ENCODE results near the gene SELENOT.

SELENOT gene, protein sequence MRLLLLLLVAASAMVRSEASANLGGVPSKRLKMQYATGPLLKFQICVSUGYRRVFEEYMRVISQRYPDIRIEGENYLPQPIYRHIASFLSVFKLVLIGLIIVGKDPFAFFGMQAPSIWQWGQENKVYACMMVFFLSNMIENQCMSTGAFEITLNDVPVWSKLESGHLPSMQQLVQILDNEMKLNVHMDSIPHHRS

DNA sequence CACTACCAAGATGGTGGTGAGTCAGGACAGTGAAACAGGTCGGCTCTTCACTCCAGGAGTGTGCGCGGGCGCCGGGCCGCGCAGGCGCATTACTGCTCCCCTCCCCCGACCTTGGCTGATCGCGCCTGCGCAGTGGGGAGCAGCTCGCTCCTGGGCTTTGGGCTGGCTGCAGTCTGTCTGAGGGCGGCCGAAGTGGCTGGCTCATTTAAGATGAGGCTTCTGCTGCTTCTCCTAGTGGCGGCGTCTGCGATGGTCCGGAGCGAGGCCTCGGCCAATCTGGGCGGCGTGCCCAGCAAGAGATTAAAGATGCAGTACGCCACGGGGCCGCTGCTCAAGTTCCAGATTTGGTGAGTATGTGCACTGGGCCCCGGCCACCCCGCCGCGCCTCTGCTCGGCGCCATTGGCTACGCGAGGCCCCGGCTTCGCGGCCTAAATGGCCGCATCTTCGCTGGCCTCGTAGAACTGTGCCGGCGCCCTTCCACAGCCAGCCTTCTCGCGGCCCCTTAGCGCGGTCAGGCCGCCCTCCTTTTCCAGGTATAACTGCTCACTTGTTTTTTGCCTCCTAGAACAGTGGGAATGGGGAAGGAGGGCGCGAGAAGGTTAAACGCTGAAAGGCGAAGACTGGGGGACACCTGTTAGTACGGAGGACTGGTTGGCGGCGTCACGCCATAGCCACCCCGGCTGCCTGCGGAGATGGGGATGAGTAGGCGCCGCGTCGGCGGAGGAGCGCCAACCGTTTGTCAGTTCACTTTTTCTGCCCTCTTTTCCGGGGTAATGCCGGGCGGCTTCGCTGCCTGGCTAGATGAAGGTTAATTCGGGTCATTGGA, at the start of gene SELENOT:
SELENOT (plus strand) TSS at position 169 of the 827 bp plus-strand sequence; CDS start at position 211, 42 bp downstream.
- DNase-seq: peak; percentile 94

DNA sequence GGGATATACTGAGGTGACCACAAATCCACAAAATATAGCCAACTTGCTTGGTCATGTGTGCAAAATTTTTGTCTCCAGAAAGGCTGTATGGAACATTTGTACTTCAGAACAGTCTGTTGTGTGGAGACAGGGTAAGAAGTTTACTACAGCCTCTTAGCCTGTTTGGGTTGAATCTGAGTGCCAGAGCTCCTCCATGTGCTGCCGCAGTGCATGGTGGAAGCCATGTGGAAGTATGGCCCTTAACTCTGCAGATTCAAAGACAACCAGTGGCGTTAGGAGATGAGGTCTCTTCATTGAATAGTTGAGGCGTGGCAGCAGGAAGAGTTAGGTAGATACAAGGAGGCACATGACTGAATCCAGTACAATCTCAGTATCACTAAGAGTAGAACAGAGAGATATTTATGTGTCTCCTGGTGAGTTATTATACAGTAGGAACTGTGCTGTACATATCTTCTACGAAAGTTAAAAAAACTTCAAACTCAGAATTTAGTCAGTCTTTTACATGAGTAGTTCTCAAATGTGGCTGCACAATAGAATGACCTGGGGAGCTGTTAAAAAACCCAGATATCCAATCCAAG, 47.2 kb upstream of the SELENOT start:
- no peak for DNase-seq

DNA sequence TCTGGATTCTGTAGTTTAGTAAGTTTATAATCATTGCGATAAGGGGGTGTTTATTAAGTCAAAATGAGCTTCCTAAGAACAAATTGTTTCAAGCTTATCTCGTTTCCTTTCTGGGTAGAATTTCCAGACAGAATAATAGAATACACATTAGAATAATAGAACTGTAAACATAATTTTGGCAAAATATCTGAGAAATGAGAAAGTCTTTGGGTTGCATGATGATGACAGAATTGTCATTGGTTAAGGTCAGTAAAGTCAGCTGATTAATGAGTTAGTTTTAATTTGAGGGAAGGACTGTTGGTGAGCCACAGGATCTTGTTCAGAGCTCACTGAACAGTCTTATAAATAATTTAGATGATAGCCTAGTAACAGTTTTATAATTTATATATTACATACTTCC, 46.3 kb upstream of the SELENOT start:
- no peak for DNase-seq

DNA sequence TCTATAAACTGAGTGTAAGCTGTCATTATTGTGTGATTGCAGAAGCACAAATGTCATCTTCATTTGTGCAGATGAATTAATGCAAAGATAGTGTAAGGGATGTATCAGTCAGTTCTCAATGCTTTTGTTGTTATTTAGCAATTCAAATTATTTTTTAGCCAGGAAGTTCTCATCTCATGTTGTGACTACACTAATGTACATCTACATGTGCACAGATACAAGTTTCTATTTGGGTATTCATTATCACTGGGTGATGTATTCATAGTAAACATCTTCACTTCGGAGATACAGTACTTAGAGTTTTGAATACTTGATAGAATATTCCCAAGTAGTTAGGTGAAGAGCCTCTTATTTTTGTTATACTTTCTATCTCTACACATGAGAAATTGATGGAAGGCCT, 45.4 kb upstream of the SELENOT start:
- DNase-seq: no peak

DNA sequence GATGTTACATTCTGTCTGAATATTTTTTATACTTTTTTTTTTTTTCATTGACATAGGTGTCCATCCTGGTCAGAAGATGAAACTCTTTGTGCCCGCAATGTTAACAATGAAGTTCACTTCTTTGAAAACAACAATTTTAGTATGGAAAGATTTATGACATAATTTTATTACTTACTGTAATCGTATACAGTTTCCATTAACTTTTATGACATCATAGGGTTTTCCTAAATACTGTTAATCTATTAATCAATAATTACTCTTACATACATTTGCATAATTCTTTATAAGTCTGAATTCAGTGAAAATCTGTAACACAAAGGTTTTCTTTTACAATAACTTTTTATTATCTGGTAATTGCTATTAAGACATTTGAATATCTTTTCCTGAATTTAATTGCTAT, 38.9 kb upstream of the SELENOT start:
- DNase-seq: no peak

DNA sequence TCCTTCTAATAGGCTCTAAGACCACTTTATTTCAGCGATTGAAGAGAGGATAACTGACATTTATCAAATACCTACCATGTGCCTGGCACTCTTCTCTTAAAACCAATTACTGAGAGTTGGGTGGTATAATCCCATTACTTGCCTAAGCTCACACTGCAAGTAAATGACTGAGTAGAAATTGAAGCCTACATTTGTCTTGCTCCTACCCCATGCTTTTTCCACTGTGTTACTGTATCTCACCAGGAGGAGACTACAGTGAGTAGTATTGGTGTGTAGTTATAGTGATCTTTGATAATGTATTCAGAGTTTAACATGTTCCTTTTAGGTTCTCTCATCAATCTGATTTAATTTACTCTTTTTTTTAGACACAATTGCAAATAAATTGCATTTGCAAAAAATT, 35.8 kb upstream of the SELENOT start:
- DNase-seq: no peak

DNA sequence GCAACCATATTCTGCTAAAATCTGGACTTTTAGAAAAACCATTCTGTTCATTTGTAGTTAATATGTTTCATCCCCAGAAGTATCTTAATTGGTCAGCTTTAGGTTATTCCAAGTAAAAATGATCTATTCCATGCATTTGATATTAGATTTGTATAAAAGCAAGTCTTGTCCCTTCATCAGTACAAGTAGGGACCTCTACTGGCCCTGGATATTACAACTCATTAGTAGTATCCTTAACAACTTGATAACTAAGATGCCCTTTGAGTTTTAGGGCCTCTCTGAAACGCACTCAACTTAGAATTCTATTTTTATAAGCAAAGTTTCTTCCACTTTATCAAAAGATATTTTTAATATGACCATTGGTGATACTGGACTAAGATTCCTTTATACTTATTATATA, 25.3 kb upstream of the SELENOT start:
- DNase-seq: no peak

DNA sequence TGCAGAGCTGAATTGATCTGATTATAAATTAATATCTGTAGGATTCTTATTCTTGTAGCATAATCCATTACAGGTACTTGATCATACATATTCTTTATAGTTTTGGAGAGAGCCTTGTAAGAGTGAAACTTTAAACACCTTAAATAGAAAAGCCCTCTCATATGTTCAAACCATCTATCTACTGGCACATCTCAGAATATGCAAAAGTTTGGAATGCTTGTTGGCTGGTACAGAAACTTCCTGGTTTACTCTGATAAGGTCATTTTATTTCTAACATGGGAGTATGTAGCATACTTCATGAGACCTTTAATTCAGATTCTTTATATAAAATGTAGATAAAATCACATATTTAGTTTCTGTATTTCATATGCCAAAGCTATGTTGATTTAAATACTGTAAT, 21.9 kb upstream of the SELENOT start:
- DNase-seq: no peak

DNA sequence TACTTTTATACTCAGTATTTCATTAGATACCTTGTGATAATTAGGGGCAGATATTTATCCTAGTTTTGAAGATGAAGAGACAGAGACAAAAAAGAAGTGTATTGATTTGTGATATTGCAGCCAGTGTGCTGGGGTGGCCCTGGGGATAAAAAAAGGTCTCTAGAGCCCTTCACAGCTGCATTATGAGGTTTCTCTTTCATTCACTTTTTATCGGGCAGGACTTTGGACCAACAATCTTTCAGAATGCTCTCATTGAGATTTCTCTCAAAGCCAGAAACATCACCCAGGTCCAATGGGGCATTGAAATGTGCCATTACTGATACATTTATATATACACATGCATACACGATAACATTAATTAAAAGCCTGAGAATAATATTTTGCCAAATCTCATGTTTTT, 20.5 kb upstream of the SELENOT start:
- no peak for DNase-seq

DNA sequence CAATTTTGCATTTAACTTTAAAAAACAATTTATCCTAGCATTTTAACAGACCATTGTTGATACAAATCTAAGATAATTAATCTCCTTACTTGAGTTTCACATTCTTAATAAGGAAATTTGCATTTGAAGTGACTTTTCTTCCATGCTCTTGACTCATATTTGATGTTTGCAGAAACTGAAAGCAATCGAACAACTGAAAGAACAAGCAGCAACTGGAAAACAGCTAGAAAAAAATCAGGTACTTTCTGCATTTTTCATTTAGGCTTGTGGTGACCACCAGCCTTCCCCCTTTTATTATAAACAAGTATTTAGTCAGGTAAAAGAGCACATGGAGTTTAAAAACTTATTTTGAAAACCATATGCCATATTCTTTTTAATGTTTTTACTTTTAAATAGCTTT, 20.1 kb upstream of the SELENOT start:
- DNase-seq: no peak

DNA sequence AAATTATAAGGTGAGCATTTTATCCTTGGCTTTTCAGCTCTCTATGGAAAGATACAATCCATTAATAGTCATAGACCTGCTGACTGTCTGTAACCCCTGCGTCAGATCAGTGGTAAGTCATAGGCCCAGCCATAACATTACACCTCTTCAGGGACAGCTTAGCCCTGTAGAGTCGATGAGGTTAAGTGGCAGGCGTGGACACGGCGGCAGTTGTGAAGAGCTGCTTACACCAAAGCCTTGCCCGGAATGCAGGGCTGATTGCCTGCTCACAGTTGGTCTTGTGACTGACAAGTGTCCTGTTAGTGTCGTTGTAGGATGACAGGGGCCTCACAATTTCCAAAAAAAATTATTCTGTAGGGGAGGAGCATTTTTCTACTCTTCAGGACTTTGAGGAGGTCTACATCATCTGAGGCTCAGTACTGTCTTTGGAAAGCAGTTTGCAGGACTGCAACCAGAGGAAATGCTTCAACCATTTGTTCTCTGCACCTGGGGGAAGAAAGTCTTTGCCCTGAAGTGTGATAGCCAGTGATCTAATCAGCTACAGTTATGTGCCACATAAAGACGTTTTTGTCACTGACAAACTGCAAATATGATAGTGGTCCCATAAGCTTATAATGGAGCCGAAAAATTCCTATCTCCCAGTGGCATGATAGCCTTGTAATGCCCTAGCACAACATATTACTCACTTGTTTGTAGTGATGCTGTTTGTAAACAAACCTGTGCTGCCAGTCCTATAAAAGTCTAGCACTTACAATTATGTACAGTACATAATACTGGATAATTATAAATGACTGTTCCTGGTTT, 14.9 kb upstream of the SELENOT start:
- DNase-seq: no peak

DNA sequence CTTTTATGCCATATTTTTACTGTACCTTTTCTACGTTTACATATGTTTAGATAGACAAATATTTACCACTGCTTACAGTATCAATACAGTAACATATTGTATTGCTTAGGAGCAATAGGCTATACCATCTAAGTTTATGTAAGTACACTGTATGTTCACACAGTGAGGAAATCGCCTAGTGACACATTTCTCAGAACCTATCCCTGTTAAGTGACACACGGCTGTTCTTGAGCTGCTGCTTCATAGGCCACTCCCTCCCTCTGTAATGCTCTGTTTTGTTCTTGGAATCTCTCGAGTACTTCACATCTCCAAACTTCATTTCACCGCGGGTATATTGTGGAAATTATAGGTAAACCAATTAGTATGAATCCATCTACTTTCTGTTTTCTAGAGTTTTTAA, 13.4 kb upstream of the SELENOT start:
- no peak for DNase-seq

DNA sequence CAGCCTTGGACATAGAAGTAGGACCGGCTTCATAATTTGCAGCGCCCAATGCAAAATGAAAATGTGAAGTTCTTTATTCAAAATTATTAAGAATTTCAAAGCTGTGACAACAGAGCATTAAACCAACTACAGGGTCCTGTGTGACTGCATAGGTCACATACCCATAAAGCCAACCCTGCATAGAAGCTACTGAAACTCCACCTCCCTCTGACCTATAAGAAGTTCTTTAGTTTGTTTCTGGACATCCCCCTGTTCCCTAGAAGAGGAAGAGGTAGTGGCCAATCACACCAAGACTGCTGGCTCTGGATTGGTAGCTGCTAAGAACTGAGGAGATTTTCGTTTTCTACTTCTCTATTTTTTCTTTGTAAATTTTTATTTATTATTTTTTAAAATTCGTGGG, 9.0 kb upstream of the SELENOT start:
- no peak for DNase-seq

DNA sequence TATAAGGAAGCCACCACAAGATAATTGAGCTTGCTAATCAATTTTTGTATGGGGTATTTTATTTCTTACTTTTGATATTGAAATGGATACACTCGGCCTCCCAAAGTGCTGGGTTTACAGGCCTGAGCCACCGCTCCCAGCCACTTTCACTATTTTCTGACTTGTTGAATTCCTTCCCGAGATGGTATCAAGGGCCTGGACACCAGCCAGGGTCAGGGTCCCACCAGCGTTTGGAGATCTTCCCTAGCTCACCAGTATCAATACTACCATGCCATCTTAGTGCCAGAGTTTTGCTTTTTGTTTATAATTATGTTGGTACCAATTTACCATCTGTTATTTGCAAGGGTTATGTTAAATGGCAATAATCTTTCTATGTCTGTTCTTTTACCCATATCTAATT, 5.5 kb upstream of the SELENOT start:
- DNase-seq: no peak

DNA sequence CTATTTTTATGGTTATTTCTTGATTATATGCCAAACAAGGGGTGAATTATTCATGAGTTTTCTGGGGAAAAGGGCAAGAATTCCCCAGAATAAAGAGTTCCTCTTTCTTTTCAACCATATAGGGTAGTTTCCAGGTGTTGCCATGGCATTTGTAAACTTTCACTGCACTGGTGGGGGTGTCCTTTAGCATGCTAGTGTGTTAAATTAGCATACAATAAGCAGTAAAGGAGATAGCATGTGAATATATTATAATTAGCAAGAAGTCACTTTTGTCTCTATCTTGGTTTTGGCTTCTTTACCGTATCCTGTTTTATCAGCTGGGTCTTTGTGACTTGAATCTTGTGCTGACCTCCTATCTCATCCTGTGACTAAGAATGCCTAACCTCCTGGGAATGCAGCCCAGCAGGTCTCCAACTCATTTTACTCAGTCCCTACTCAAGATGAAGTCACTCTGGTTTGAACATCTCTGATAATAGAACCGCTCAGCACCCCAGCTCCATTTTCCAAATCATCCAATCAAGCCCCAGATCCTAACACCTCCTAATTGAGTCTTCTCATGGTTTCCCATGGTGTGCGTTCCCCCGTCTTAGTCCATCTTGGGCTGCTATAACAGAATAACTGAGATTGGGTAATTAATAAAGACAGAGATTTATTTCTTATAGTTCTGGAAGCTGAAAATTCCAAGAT, 3.4 kb upstream of the SELENOT start:
- peak; percentile 52 for DNase-seq

DNA sequence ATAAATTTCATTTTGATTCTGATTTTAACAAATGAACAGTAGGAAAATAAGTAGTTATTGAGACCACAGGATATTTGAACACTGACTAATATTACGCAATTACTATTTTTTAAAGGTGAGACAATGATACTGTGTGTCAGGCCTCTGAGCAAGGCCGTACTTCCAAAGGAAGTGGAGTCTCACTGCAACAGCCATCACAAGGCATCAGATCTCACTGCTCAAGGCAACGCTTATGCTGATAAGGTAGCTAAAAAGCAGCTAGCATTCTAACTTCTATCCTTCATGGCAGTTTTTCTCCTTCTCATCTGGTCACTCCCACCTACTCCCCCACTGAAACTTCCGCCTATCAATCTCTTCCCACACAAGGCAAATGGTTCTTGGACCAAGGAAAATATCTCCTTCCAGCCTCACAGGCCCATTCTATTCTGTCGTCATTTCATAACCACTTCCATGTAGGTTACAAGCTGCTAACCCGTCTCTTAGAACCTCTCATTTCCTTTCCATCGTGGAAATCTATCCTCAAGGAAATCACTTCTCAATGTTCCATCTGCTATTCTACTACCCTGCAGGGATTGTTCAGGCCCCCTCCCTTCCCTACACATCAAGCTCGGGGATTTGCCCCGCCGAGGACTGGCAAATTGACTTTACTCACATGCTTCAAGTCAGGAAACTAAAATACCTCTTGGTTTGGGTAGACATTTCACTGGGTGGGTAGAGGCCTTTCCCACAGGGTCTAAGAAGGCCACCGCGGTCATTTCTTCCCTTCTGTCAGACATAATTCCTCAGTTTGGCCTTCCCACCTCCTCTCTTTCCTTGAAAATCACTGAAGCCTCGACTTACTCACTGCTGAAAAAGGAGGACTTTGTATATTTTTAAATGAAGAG, 2.2 kb upstream of the SELENOT start:
- peak; percentile 71 for DNase-seq

DNA sequence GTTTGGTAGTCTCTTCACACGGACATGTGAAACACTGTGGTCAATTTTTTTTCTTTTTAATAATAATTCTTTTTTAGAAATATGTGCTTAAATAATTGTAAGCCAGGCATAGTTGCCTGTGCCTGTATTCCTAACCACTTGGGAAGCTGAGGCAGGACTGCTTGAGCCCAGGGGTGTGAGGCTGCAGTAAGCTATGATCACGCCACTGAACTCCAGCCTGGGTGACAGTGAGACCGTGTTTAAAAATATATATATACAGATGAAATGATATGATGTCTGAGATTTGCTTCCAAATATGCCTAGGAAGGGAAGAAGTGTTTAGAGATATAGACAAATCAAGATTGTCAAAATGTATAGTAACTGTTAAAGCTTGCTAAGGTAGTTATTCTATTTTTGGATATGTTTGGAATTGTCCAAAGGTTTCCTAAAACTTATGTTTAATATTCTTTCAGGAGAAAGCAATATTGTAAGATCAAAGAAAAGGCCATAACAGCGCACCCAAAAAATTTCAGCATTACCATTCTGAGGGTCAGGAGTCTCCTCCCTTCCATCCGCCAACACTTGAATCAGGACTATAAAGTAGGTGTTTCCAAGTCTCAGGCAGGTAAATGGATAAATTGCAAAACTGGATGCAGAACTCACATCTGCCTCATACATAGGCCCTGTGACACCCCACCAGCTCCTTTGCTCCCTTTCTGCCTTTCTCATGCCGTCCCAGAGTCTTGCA, 532 bp upstream of the SELENOT start:
- peak; percentile 37 for DNase-seq

DNA sequence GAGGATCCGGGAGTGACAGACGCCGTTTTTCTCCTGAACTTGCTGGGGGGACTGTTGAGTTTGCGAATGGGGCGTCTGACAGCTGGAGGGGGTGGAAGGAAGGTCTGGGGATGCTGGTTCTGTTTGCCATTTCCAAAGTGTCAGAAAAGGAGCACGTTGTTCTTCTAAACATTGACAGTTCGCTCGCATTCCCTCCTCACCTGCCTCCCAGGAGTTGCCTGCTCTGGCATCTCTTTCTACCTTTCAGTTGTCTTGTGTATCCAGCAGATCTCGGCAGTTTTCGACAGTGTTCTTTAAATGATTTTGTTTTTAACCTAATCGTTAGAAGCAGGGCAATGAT, 829 bp downstream of the SELENOT start:
- DNase-seq: peak; percentile 37

DNA sequence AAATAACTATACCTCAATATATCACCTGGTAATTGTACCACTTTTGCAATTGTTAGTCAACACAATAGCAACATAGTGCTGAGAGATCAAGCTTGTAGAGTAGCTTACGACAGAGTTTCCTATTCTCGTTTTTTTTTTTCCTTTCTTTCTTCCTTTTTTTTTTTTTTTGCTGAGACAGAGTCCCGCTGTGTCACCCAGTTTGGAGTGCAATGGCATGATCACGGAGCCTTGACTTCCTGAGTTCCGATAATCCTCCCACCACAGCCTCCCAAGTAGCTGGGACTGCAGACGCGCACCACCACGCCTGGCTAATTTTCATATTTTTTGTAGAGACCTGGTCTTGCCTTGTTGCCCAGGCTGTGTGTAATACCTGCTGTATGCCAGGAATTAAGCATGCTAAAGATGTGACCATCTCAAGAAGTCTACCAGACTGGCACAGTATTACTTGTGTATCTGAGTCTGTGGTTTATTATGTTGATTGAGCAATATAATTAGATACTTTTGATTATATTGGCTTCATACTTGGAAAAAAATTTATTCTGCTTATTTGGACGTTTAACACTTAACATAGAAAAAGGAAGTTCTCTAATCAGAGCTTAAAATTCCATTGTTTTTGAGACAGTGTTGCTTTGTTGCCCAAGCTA, 3.0 kb downstream of the SELENOT start:
- DNase-seq: peak; percentile 81

DNA sequence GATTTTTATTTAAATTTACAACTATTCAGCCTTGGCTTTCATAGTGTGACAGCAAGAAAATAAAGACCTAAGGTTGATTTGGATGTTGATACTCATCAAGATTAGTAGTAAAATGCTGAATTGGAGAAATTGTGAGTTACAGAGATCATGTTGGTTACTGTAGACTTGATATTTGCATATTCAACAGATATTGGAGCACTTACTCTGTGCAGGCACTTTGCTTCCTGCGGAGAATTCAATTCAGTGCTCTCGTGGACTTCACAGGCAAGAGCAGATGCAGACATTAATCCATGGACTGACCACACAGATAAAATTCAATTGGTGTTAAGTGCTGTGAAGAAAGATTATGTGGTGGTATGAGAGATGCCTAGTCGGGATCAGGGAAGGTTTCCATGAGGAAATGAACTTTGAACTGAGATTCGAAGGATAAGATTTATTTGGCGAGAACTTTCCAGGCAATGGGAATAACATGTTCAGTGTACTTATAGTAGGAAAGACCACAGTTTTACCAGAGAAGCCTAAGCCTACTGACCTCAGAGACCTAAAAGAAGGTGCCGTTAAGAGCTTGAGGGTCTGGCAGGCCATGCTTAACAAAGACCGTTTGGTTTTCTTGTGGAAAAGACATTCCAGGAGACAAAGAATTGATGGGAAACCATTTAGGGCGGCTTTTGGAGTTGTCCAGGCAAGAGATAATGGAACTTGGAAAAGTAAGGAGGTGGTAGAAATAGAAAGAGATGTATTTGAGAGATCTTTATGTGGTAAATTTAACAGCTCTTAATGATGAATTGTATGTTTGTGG, 4.3 kb downstream of the SELENOT start:
- peak; percentile 6 for DNase-seq
